ENCODE results near the gene CD24.
A peak's percentile ranks its signal among the peaks of the same experiment; 100 is the strongest.
"Not testable (repeated sequence)": the region's sequence is repeated elsewhere in the genome, so short reads cannot be mapped to it uniquely, and the experiment has no call there.

Gene CD24

GRCh38 chr6:106974336-106974998 lies at the start of gene CD24:
TSS of gene CD24 (minus strand) at chr6:106974729. CDS start at chr6:106974646, 83 bp downstream.
- no peak for DNase-seq

- DNase-seq = no peak
Measured at GRCh38 chr6:107021446-107022185, 47.1 kb upstream of the CD24 start.

GRCh38 chr6:107020239-107020638 lies 45.7 kb upstream of the CD24 start:
- no peak for DNase-seq

- DNase-seq = not testable (repeated sequence)
Measured at GRCh38 chr6:107019628-107020027, 45.1 kb upstream of the CD24 start.

- no peak for DNase-seq
Measured at GRCh38 chr6:107019047-107019446, 44.5 kb upstream of the CD24 start.

- no peak for DNase-seq
Measured at GRCh38 chr6:107009499-107009898, 35.0 kb upstream of the CD24 start.

- peak; percentile 41 for DNase-seq
Measured at GRCh38 chr6:106997392-106998158, 23.0 kb upstream of the CD24 start.

- DNase-seq = no peak
Measured at GRCh38 chr6:106995640-106996039, 21.1 kb upstream of the CD24 start.

GRCh38 chr6:106989737-106990136 lies 15.2 kb upstream of the CD24 start:
- not testable (repeated sequence) for DNase-seq

GRCh38 chr6:106988664-106989063 lies 14.1 kb upstream of the CD24 start:
- DNase-seq = no peak

GRCh38 chr6:106981926-106982325 lies 7.4 kb upstream of the CD24 start:
- no peak for DNase-seq

GRCh38 chr6:106980926-106981325 lies 6.4 kb upstream of the CD24 start:
- no peak for DNase-seq

GRCh38 chr6:106979435-106979884 lies 4.9 kb upstream of the CD24 start:
- DNase-seq = peak; percentile 80

- DNase-seq = no peak
Measured at GRCh38 chr6:106977246-106977645, 2.7 kb upstream of the CD24 start.

- no peak for DNase-seq
Measured at GRCh38 chr6:106976270-106976669, 1.7 kb upstream of the CD24 start.

- no peak for DNase-seq
Measured at GRCh38 chr6:106975738-106976064, 1.2 kb upstream of the CD24 start.

GRCh38 chr6:106974999-106975737 lies 639 bp upstream of the CD24 start:
- no peak for DNase-seq

GRCh38 chr6:106973836-106974335 lies 643 bp downstream of the CD24 start:
- no peak for DNase-seq

GRCh38 chr6:106973018-106973835 lies 1.3 kb downstream of the CD24 start:
- no peak for DNase-seq

GRCh38 chr6:106972500-106972899 lies 2.0 kb downstream of the CD24 start:
- no peak for DNase-seq

GRCh38 chr6:106970769-106971168 lies 3.8 kb downstream of the CD24 start:
- not testable (repeated sequence) for DNase-seq
